Spleen (tissue), 7 donors: Measurements from ENCODE around the gene ZFAND4.
"Not testable (repeated sequence)": the region's sequence is repeated elsewhere in the genome, so short reads cannot be mapped to it uniquely, and the experiment has no call there.

Experiments
- CTCF ChIP-seq, 11 experiments: fragments of 200-600 bp in 7 of 11; fragments of 450-650 bp in 4 of 11; sonication (generic) in 4 of 11; IDR thresholded peaks in 8 of 11; conservative IDR thresholded peaks in 3 of 11; 1 replicate in 7 of 11; 2 replicates in 4 of 11; pipeline versions ENCODE4 v1.4.0 to v1.8.0; 2016 to 2021; ENCODE audit warnings: antibody characterized with exemption in 11 of 11, inconsistent platforms in 4 of 11, mild to moderate bottlenecking in 1 of 11
- POLR2A ChIP-seq, 3 donors: fragments of 450-650 bp; IDR thresholded peaks; one replicate each; pipeline ENCODE4 v1.5.1; 2017; ENCODE audit warnings: antibody characterized with exemption in 3 of 3, mild to moderate bottlenecking in 1 of 3
- POLR2AphosphoS5 ChIP-seq, 3 donors: sonication (generic); formaldehyde crosslinking; IDR thresholded peaks; one replicate each; pipeline ENCODE4 v1.5.1; 2017; ENCODE audit warnings: antibody characterized with exemption in 3 of 3
- donor health status: DM: no; HTN: no; CAD: no; lungs with moderate emphysema.
- donor health status: DM: no; HTN: no; CAD: no.
- donor health status: DM: no; HTN: no; CAD: no.

GRCh38 chr10:45717053-45717452 lies 44.5 kb upstream of the ZFAND4 start:
- TF ChIP-seq CTCF (IDR thresholded peaks at IDR 0.05 in 8 of 11, conservative IDR thresholded peaks at IDR 0.05 in 3 of 11); POLR2AphosphoS5 (IDR thresholded peaks at IDR 0.05); POLR2A (IDR thresholded peaks at IDR 0.05): not testable (repeated sequence)
